ENCODE data around the gene FBXO45.
"Not testable (repeated sequence)": the region's sequence is repeated elsewhere in the genome, so short reads cannot be mapped to it uniquely, and the experiment has no call there.

The FBXO45 gene

DNA sequence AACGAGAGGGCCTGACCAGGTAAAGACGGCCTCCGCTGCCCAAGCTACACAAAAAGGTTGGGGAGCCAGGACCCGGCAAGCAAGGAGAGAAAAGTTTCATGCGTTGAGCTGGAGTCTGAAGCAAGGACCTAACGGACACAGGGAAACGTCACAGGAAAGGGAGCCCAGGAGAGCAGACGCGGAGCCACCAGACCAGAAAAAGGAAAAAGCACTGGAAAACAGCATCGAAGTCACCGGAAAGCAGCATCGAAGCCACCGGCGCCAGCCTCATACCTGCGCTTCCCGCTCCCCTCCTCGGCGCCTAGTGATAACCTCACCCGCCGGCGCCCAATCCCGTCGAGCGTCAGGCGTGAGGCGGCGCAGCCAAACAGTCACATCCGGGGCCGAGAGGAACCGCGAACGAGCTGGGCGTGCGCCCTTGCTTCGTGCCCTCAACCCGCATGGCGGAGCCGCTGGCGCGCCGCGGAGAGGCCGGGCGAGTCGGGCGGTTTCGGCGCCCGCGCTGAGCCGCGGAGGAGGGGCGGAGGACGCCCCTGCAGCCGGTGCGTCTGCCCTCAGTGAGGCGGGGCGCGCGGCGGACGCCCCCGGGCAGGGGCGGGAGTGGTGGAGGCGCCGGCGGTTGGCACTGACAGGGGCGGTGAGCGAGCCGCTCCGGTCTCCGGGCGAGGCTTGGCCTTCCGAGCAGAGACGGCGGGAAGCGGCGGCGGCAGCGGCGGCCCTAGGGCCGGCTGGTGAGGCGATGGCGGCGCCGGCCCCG, at the start of gene FBXO45, which contains the start of gene WDR53:
Gene FBXO45, plus strand, starts transcription at position 415 of the 757 bp plus-strand sequence. Its CDS starts 325 bp downstream, at position 740.
Gene WDR53, minus strand, starts transcription at position 309 of the 757 bp plus-strand sequence. CDS start 7,079 bp downstream, outside the sequence.
- peak; percentile 54 for DNase-seq

- DNase-seq: no peak
Observed at GRCh38 chr3:196518966-196519717, 49.3 kb upstream of the FBXO45 start.

- no peak for DNase-seq
Observed at GRCh38 chr3:196519718-196520082, 48.8 kb upstream of the FBXO45 start.

DNA sequence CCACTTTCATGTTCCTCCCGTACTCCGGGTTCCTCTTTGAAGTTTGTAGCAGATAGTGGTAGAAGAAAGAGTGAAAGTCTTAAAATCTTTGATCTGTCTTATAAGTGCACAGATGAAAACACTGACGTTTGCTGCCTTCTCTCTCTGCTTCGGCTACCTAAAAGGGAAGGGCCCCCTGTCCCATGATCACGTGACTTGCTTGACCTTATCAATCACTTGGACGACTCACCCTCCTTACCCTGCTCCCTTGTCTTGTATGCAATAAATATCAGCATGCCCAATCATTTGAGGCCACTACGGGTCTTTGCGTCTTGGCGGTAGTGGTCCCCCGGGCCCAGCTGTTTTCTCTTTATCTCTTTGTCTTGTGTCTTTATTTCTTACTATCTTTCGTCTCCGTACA, 47.2 kb upstream of the FBXO45 start:
- not testable (repeated sequence) for DNase-seq

DNA sequence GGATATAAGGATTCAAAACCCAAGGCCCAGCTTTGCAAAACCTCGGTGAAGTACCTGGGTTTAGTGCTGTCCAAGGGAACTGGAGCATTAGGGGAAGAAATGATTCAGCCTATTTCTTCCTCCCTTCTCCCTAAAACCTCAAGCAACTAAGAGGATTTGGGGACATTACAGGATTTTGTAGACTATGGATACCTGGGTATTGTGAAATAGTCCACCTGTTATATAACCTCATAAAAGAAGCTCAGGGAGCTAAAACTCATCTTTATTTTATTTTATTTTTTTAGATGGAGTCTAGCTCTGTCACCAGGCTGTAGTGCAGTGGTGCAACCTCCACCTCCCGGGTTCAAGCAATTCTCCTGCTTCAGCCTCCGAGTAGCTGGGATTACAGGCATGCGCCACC, 44.6 kb upstream of the FBXO45 start:
- no peak for DNase-seq

GRCh38 chr3:196524527-196524926, 43.9 kb upstream of the FBXO45 start:
- DNase-seq: no peak

- no peak for DNase-seq
Observed at GRCh38 chr3:196525141-196525540, 43.3 kb upstream of the FBXO45 start.

GRCh38 chr3:196528639-196529233, 39.7 kb upstream of the FBXO45 start:
- DNase-seq: no peak

DNA sequence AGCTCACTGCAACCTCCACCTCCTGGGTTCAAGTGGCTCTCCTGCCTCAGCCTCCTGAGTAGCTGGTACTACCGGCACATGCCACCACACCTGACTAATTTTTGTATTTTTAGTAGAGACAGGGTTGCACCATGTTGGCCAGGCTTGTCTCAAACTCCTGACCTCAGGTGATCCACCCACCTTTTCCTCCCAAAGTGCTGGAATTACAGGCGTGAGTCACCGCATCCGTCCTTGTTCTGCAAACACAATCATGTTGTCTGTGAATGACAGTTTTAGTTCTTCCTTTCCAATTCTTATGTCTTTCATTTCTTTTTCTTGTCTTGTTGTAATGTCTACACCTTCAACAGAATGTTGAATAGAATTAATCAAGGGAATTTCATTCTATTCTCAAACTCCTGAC, 37.0 kb upstream of the FBXO45 start:
- no peak for DNase-seq

DNA sequence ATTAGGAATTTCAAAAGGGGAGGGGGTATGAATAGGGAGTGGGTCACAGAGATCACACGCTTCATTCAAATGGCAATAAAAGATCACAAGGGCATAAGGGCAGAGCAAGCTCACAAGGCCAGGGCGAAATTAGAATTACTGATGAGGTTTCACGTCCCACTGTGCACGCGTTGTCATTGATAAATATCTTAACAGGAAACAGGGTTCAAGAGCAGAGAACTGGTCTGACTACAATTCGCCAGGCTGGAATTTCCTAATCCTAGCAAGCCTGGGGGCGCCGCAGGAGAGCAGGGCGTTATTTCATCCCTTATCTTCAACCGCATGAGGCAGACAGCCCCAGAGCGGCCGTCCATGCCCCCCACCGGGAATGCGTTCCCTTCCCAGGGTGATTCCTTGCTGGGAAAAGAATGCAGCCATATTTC, 35.2 kb upstream of the FBXO45 start:
- no peak for DNase-seq

DNA sequence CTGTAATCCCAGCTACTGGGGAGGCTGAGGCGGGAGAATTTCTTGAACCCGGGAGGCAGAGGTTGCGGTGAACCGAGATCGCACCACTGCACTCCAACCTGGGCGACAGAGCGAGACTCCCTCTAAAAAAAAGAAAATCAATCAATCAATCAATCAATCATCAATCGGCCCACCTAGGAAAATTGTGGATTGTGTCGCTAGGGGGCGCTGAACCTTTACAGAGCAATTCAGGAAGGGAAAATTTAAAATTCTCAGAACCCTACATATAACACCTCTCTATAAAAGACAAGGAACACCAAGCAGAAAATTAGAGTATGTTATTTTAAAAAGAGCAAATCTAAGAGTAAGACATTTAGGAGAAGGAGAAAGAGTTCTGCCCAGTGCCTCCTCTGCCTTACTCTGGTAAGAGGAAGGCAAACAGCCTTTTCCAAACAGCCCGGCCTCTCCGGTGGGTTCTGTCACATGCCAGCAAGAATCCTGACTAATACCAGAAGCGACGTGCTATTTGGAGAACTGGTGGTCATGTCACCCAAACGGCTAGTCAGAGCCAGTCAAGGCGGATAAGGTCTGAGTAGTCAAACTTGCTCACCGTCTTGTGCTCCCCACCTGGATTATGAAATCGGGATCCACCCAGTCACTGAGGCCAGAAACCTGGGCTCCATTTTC, 31.0 kb upstream of the FBXO45 start:
- DNase-seq: no peak

DNA sequence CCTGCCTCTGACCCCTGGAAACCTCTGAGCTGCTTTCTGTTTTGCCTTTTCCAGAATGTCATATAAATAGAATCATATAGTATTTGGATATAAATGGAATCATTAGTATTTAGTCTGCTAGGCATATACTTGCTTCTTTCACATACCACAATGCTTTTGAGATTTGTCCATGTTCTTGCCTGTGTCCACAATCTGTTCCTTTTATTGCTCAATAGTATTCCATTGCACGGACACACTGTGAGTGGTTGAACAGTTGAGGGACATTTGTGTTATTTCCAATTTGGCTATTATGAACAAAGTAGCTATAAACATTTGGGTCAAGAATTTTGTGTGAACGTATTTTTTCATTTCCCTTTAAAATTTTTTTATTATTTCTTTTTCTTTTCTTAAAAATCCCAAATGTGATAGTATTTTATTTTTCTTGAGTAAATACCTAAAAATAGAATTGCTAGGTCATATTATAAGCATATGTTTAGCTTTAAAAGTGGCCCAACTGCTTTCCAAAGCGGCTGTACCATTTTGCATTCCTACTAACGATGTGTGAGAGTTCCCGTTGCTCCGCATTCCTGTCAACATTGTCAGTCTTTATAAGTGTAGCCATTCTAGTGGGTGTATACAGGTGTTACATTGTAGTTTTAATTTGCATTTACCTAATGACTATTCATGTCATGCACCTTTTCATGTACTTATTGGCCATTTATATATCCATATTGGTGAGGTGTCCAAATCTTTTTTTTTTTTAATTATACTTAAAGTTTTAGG, 26.6 kb upstream of the FBXO45 start:
- no peak for DNase-seq

DNA sequence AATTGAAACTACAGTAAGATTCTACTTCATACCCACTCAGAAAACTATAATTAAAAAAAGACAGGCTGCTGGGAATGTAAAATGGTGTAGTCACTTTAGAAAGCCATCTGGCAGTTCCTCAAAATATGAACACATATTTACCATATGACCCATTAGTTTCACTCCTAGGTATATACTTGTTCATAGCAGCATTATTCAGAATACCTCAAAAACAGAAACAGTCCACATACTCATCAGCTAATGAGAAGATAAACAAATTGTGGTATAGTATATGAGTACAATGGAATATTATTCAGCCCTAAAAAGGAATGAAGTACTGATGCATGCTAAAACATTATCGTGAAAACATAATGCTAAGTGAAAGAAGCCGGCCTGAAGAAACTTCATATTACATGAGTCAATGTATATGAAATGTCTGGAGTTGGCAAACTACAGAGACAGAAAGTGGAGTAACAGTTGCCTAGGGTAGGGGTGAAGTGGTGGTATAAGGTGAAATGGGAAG, 23.9 kb upstream of the FBXO45 start:
- DNase-seq: no peak

- no peak for DNase-seq
Observed at GRCh38 chr3:196546537-196546936, 21.9 kb upstream of the FBXO45 start.

- DNase-seq: no peak
Observed at GRCh38 chr3:196547067-196547466, 21.4 kb upstream of the FBXO45 start.

DNA sequence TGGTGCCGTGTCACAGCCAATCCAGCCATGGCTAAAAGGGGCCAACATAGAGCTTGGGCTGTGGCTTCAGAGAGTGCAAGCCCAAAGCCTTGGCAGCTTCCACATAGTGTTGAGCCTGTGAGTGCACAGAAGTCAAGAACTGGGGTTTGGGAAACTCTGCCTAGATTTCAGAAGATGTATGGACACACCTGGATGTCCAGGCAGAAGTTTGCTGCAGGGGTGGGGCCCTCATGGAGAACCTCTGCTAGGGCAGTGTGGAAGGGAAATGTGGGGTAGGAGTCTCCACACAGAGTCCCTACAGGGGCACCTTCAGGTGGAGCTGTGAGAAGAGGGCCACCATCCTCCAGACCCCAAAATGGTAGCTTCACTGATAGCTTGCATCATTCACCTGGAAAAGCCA, 19.1 kb upstream of the FBXO45 start:
- DNase-seq: not testable (repeated sequence)

- DNase-seq: not testable (repeated sequence)
Observed at GRCh38 chr3:196550172-196550571, 18.3 kb upstream of the FBXO45 start.

- DNase-seq: no peak
Observed at GRCh38 chr3:196552253-196552652, 16.2 kb upstream of the FBXO45 start.

DNA sequence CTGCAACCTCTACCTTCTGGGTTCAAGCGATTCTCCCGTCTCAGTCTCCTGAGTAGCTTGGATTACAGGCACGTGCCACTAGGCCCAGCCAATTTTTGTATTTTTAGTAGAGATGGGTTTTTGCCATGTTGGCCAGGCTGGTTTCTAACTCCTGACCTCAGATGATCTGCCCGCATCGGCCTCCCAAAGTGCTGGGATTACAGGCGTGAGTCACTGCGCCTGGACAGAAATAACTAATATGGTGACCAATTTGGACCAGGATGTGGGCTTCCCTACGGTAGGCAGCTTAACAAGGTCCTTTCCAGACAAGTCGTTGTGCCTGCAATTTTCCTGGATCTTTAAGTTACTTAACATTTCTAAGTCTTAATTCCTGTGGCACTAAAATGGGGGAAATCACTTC, 14.9 kb upstream of the FBXO45 start:
- no peak for DNase-seq

DNA sequence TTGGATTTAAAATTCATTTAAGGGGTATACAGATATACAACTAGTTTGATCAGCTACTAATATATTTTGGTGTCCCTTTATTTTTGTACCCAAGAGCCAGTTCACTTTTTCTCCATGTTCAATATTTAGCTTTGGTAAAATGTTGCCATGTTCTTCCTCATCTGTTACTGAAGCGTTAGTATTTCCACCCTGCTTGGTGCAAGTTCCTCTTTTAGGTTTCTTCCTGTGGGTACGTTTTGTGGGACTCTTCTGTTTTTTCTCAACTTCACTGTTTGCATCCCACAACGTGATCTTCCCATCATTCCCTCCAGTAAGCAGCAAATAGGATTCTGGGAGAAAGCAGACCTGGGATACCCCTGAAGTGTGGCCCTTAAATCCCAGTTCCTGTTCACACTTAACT, 14.3 kb upstream of the FBXO45 start:
- DNase-seq: peak; percentile 72

DNA sequence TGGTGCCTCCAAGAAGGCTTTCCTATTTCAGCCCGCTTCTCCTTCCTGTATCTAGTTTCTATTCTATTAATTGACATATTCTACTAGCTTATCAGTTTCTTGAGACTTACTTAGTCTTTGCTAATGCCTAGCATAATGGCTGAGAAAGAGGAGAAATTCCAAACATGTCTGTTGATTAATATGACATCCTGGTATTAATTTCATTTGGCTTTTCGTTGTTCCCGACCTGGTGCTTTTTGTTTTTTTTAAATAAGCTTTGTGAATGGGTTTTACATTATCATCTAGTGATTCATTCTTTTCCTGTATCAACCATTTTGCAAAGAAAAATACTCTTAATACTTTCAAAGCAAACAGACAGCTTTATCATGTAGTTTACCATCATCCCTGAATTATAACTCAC, 13.2 kb upstream of the FBXO45 start:
- DNase-seq: no peak

DNA sequence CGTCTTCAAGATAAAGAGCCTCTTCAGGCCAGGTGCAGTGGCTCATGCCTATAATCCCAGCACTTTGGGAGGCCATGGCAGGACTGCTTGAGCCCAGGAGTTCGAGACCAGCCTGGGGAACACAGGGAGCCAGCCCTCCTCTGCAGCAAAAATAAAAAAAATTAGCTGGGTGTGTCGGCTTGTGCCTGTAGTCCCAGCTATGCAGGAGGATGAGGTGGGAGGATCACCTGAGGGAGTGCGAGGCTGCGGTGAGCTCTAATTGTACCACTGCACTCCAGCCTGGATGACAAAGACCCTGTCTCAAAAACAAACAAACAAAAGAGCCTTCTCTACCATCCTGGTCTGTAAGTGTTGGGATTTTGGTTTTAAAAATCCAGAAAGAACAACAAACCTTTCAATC, 11.2 kb upstream of the FBXO45 start:
- DNase-seq: no peak

Data from SIG-M5 (cell line).